ENCODE measurements around the gene CFAP65.

Gene CFAP65

DNA sequence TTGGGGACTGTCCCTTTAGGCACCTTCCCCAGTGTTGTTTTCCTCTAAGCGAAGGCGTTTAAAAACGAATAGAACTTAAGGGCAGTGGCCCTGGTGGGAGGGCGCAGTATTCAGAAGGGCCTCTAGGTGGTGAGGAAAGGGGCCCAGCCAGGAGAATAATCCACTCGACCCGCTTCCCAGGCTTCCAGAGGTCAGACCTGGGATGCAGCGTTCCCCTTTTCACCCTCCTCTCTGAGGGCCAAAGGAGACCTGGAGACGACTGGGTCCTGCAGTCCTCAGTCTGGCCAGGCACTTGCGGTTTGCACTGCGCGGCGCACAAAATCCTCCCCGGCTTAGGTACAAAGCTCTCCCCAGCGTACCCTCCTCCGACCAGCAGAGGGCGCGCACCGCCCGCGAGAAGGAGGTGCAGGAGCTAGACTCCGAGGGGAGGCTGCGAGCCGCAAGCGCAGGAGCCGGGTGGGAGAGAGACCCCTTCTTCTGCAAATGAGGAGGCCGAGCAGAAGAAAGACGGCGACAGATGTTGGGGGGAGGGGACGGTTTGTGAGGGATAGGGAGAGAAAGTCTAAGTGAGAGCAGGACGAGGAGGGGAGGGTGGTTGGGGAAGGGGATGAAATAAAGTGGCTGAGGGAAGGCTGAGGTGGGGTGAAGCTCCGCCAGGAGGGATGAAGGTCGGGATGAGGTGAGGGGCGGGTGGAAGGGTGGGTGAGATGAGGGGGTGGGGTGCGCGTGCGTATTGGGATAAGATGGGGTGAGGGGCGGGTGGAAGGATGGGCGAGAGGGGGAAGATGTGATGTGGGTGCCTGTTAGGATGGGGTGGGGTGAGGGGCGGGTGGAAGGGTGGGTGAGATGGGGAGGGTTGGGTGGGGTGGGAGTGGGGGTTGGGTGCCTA, 61.2 kb downstream of the CFAP65 start:
- H3K4me3 ChIP-seq (ENCODE audit: low read length) = no peak overlapping the region

DNA sequence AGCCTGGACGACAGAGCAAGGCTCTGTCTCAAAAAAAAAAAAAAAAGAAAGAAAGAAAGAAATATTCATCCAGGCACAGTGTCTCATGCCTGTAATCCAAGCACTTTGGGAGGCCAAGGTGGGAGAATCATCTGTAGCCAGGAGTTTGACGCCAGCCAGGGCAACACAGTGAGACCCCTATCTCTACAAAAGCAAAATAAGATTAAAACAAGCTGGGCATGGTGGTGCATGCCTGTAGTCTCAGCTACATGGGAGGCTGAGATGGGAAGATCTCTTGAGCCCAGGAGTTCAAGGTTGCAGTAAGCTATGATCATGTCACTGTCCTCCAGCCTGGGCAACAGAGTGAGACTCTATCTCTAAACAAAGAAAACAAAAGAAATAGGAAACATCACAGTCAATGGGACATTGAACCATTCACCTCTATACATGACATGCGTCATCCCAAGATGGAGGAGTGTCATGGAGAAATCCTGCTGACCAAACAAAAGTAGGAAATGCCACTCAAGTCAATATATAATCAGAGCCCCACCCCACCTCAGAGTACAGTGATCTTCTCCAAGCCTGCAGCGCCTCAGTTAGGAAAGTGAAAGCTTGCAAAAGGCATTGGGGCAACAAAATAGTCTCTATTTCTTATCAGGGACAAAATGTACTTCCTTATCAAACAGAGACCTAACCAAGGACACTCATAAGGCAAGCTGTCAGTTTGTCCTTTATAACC, 66.1 kb downstream of the CFAP65 start:
- no peak overlapping the region for H3K4me3 ChIP-seq (ENCODE audit: low read length)
- WGBS (ENCODE audit: extremely low coverage, insufficient coverage, low lambda C conversion rate) = no CpG with 5 or more reads among the region's 4 CpGs
- H3K4ac ChIP-seq (ENCODE audit: low read depth, low read length) = no peak overlapping the region
- H3K27ac ChIP-seq (ENCODE audit: low read depth, low read length) = no peak overlapping the region
- no peak overlapping the region for H4K5ac ChIP-seq (ENCODE audit: low read length)
- H3K79me2 ChIP-seq (ENCODE audit: control insufficient read depth, insufficient read depth, low read length) = no peaks in the 10 kb centered on the region
- peaks cover 5% of the 10 kb centered on the region for H3K27me3 ChIP-seq (ENCODE audit: insufficient read depth, low read length, poor library complexity)
- H3K4me1 ChIP-seq (ENCODE audit: control insufficient read depth, low read depth, low read length) = no peaks in the 10 kb centered on the region
- H4K8ac ChIP-seq (ENCODE audit: low read depth, low read length) = no peak overlapping the region
- H3K56ac ChIP-seq (ENCODE audit: low read length) = no peak overlapping the region
- H2BK15ac ChIP-seq (replicated peaks; ENCODE audit: low read depth) = no peak overlapping the region
- no peak overlapping the region for H3K4me2 ChIP-seq (ENCODE audit: low read length)
- DNase-seq = no peak
- H2BK5ac ChIP-seq (ENCODE audit: low read length) = no peak overlapping the region
- no peaks in the 10 kb centered on the region for H3K36me3 ChIP-seq (ENCODE audit: control insufficient read depth, insufficient read depth, low read length)
- no peak overlapping the region for H2BK120ac ChIP-seq (ENCODE audit: low read depth, low read length)
- no peak overlapping the region for H3K23ac ChIP-seq (ENCODE audit: low read length)
- no peaks in the 10 kb centered on the region for H3K79me1 ChIP-seq (ENCODE audit: low read length)
- H3K18ac ChIP-seq (ENCODE audit: low read length) = no peak overlapping the region
- no peak overlapping the region for H2AK5ac ChIP-seq (ENCODE audit: low read length)
- no peak overlapping the region for H3K9ac ChIP-seq (ENCODE audit: low read length)

More for the DNA sequence above, 61.2 kb downstream of the CFAP65 start:
- H3K27me3 ChIP-seq (ENCODE audit: insufficient read depth, low read length, poor library complexity) = peaks cover 45% of the 10 kb centered on the region
- DNase-seq = peak; percentile 92
- H4K5ac ChIP-seq (ENCODE audit: low read length) = no peak overlapping the region
- peak overlapping the region; percentile 44 for H3K9ac ChIP-seq (ENCODE audit: low read length)
- no peak overlapping the region for H3K4ac ChIP-seq (ENCODE audit: low read depth, low read length)
- H3K79me2 ChIP-seq (ENCODE audit: control insufficient read depth, insufficient read depth, low read length) = no peaks in the 10 kb centered on the region
- no peak overlapping the region for H3K18ac ChIP-seq (ENCODE audit: low read length)
- H2BK120ac ChIP-seq (ENCODE audit: low read depth, low read length) = no peak overlapping the region
- H3K56ac ChIP-seq (ENCODE audit: low read length) = peak overlapping the region; percentile 34
- H3K4me1 ChIP-seq (ENCODE audit: control insufficient read depth, low read depth, low read length) = no peaks in the 10 kb centered on the region
- no peak overlapping the region for H3K27ac ChIP-seq (ENCODE audit: low read depth, low read length)
- no peak overlapping the region for H4K8ac ChIP-seq (ENCODE audit: low read depth, low read length)
- H3K79me1 ChIP-seq (ENCODE audit: low read length) = no peaks in the 10 kb centered on the region
- H2BK5ac ChIP-seq (ENCODE audit: low read length) = no peak overlapping the region
- H2BK15ac ChIP-seq (replicated peaks; ENCODE audit: low read depth) = no peak overlapping the region
- H3K4me2 ChIP-seq (ENCODE audit: low read length) = peak overlapping the region; percentile 34
- no peak overlapping the region for H2AK5ac ChIP-seq (ENCODE audit: low read length)
- H3K23ac ChIP-seq (ENCODE audit: low read length) = no peak overlapping the region
- no peaks in the 10 kb centered on the region for H3K36me3 ChIP-seq (ENCODE audit: control insufficient read depth, insufficient read depth, low read length)
- no CpG with 5 or more reads among the region's 39 CpGs for WGBS (ENCODE audit: extremely low coverage, insufficient coverage, low lambda C conversion rate)

DNA sequence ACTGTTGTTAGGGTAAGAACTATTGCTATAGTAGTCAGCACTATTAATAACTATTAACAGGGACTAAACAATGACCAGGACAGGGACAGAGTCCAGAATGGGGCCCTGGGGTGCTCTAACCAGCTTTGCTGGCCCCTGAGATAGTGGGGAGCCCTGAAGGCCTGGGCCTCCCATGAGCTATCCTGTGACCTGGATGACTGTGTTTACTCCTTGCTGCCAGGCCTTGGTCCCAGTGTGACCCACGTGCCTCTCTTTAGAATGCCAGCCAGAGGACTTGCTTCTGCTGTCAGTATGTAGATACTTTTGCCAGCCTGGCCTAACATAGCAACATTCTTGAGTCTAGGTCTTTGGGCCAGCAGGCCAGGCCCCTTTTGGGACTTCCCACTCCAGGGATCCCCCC, 70.4 kb downstream of the CFAP65 start:
- H2BK120ac ChIP-seq (ENCODE audit: low read depth, low read length) = no peak overlapping the region
- H4K5ac ChIP-seq (ENCODE audit: low read length) = no peak overlapping the region
- no peaks in the 10 kb centered on the region for H3K36me3 ChIP-seq (ENCODE audit: control insufficient read depth, insufficient read depth, low read length)
- H4K8ac ChIP-seq (ENCODE audit: low read depth, low read length) = no peak overlapping the region
- H2AK5ac ChIP-seq (ENCODE audit: low read length) = no peak overlapping the region
- no peak overlapping the region for H3K4me2 ChIP-seq (ENCODE audit: low read length)
- H3K9ac ChIP-seq (ENCODE audit: low read length) = no peak overlapping the region
- no peaks in the 10 kb centered on the region for H3K4me1 ChIP-seq (ENCODE audit: control insufficient read depth, low read depth, low read length)
- WGBS (ENCODE audit: extremely low coverage, insufficient coverage, low lambda C conversion rate) = no CpG with 5 or more reads among the region's 1 CpG
- H3K4ac ChIP-seq (ENCODE audit: low read depth, low read length) = no peak overlapping the region
- no peaks in the 10 kb centered on the region for H3K79me2 ChIP-seq (ENCODE audit: control insufficient read depth, insufficient read depth, low read length)
- H3K23ac ChIP-seq (ENCODE audit: low read length) = no peak overlapping the region
- no peak overlapping the region for H2BK5ac ChIP-seq (ENCODE audit: low read length)
- no peak for DNase-seq
- no peak overlapping the region for H3K4me3 ChIP-seq (ENCODE audit: low read length)
- no peak overlapping the region for H3K27ac ChIP-seq (ENCODE audit: low read depth, low read length)
- H3K56ac ChIP-seq (ENCODE audit: low read length) = no peak overlapping the region
- H2BK15ac ChIP-seq (replicated peaks; ENCODE audit: low read depth) = no peak overlapping the region
- H3K18ac ChIP-seq (ENCODE audit: low read length) = no peak overlapping the region
- peaks cover under 1% of the 10 kb centered on the region for H3K27me3 ChIP-seq (ENCODE audit: insufficient read depth, low read length, poor library complexity)
- H3K79me1 ChIP-seq (ENCODE audit: low read length) = no peaks in the 10 kb centered on the region

DNA sequence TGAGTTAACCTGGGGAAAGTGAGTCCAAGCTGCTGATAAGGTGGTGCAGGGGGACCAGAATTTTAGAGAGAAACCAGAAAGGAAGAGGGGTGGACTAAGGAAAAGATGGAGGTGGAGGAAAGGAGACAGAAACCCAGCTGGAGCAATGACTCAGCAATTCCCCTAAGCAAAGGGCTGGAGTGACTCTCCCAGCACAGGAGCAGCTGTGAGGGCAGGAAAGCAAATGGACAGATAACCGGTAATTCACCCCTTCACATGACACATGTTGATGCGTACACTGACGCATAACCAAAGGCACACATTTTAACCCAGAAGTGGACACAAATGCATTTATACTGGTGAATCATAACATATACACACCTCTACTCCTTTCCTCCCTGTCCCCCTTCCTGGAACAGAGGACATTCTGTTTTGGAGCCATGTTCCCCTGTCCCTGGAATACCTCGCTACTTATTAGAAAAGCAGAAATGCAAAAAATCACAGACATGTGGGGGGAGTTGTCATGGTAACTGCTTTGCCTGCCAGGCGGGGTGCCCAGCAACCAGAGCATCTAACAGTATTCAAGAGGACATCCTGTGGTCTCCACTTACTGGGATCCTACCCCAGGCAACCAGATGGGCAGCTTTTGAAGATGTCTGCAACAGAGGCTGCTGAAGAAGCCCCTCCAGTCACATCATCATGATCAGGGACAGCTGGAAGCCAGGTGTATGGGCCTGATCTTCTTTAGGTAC, 77.1 kb downstream of the CFAP65 start:
- Histone ChIP-seq H2BK120ac (ENCODE audit: low read depth, low read length) (no peak overlapping the region), H3K79me2 (ENCODE audit: control insufficient read depth, insufficient read depth, low read length) (no peaks in the 10 kb centered on the region), H2BK5ac (ENCODE audit: low read length) (no peak overlapping the region), H2AK5ac (ENCODE audit: low read length) (no peak overlapping the region), H3K56ac (ENCODE audit: low read length) (peak overlapping the region; percentile 20), H3K9ac (ENCODE audit: low read length) (no peak overlapping the region), H3K4me3 (ENCODE audit: low read length) (no peak overlapping the region), H4K5ac (ENCODE audit: low read length) (no peak overlapping the region), H3K27me3 (ENCODE audit: insufficient read depth, low read length, poor library complexity) (peaks cover 19% of the 10 kb centered on the region), H3K36me3 (ENCODE audit: control insufficient read depth, insufficient read depth, low read length) (no peaks in the 10 kb centered on the region), H3K4me1 (ENCODE audit: control insufficient read depth, low read depth, low read length) (peaks cover 10% of the 10 kb centered on the region), H3K4ac (ENCODE audit: low read depth, low read length) (no peak overlapping the region), H3K4me2 (ENCODE audit: low read length) (no peak overlapping the region), H3K27ac (ENCODE audit: low read depth, low read length) (no peak overlapping the region), H3K18ac (ENCODE audit: low read length) (no peak overlapping the region), H4K8ac (ENCODE audit: low read depth, low read length) (no peak overlapping the region), H3K79me1 (ENCODE audit: low read length) (no peaks in the 10 kb centered on the region), H3K23ac (ENCODE audit: low read length) (no peak overlapping the region), H2BK15ac (replicated peaks; ENCODE audit: low read depth) (no peak overlapping the region)
- peak; percentile 67 for DNase-seq
- no CpG with 5 or more reads among the region's 5 CpGs for WGBS (ENCODE audit: extremely low coverage, insufficient coverage, low lambda C conversion rate)

DNA sequence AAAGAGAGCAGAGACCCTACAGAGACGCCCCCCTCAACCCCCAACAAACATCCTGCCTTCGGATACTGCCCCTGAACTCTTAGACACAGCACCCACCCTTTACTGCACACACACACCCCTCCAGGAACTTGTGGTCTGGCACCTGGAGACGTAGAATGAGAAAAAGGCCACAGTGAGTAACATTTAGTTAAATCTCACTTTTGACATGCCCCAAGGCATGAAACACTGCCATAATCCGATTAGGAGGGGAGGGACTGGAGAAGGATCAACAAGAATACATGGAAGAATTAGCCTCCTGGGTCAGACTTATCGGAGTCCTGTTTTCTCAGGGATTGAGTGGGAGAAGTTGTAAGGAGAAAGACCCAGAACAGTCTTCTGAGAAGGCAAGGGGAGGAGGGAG, 77.7 kb downstream of the CFAP65 start:
- H4K8ac ChIP-seq (ENCODE audit: low read depth, low read length) = no peak overlapping the region
- DNase-seq = no peak
- no peak overlapping the region for H3K9ac ChIP-seq (ENCODE audit: low read length)
- no peak overlapping the region for H2BK5ac ChIP-seq (ENCODE audit: low read length)
- no peak overlapping the region for H3K23ac ChIP-seq (ENCODE audit: low read length)
- peaks cover 19% of the 10 kb centered on the region for H3K27me3 ChIP-seq (ENCODE audit: insufficient read depth, low read length, poor library complexity)
- H3K4me3 ChIP-seq (ENCODE audit: low read length) = no peak overlapping the region
- WGBS (ENCODE audit: extremely low coverage, insufficient coverage, low lambda C conversion rate) = no CpG with 5 or more reads among the region's 5 CpGs
- no peak overlapping the region for H2AK5ac ChIP-seq (ENCODE audit: low read length)
- no peak overlapping the region for H2BK15ac ChIP-seq (replicated peaks; ENCODE audit: low read depth)
- H4K5ac ChIP-seq (ENCODE audit: low read length) = no peak overlapping the region
- no peaks in the 10 kb centered on the region for H3K79me1 ChIP-seq (ENCODE audit: low read length)
- no peak overlapping the region for H3K18ac ChIP-seq (ENCODE audit: low read length)
- H3K56ac ChIP-seq (ENCODE audit: low read length) = peak overlapping the region; percentile 47
- H3K4me2 ChIP-seq (ENCODE audit: low read length) = peak overlapping the region; percentile 13
- no peak overlapping the region for H3K27ac ChIP-seq (ENCODE audit: low read depth, low read length)
- no peak overlapping the region for H2BK120ac ChIP-seq (ENCODE audit: low read depth, low read length)
- peaks cover 10% of the 10 kb centered on the region for H3K4me1 ChIP-seq (ENCODE audit: control insufficient read depth, low read depth, low read length)
- H3K36me3 ChIP-seq (ENCODE audit: control insufficient read depth, insufficient read depth, low read length) = no peaks in the 10 kb centered on the region
- no peaks in the 10 kb centered on the region for H3K79me2 ChIP-seq (ENCODE audit: control insufficient read depth, insufficient read depth, low read length)
- no peak overlapping the region for H3K4ac ChIP-seq (ENCODE audit: low read depth, low read length)

Data from mesendoderm (in vitro differentiated cells).